ENCODE measurements around the gene HES1. TPM values are rescaled to one million over a fixed set of nuclear protein-coding genes. Genes with fewer than 3 reads are reported as not detected.

Gene HES1
- total RNA-seq, 2 donors from 2014 or later = 29.3 to 60.5 TPM

- TF ChIP-seq CTCF (IDR thresholded peaks at IDR 0.05) = no peak
- Histone ChIP-seq H3K4me3 (peak overlapping the region; percentile 80), H3K27me3 (replicated peaks; ENCODE audit: insufficient read depth) (no peaks in the 10 kb centered on the region), H3K36me3 (no peaks in the 10 kb centered on the region), H3K4me1 (ENCODE audit: control insufficient read depth in 1 of 2, low read depth in 2 of 2) (peaks cover 9 to 56% of the 10 kb centered on the region in 2 donors), H3K9me3 (no peaks in the 10 kb centered on the region), H3K27ac (peak overlapping the region; percentile 96 to 97)
- no peak for ATAC-seq (ENCODE audit: insufficient number of reproducible peaks, low FRiP score, low read depth)
- peak; percentile 41 for DNase-seq (ENCODE audit: low spot score)
Measured at GRCh38 chr3:194137008-194137505, 1.1 kb downstream of the HES1 start.

GRCh38 chr3:194137506-194138474, 1.8 kb downstream of the HES1 start:
- Histone ChIP-seq H3K27me3 (replicated peaks; ENCODE audit: insufficient read depth) (no peaks in the 10 kb centered on the region), H3K27ac (peak overlapping the region; percentile 96 to 97), H3K36me3 (no peaks in the 10 kb centered on the region), H3K4me3 (peak overlapping the region; percentile 80), H3K9me3 (no peaks in the 10 kb centered on the region), H3K4me1 (ENCODE audit: control insufficient read depth in 1 of 2, low read depth in 2 of 2) (peaks cover 16 to 56% of the 10 kb centered on the region in 2 donors)
- DNase-seq (ENCODE audit: low spot score) (no peak), ATAC-seq (ENCODE audit: insufficient number of reproducible peaks, low FRiP score, low read depth) (no peak)
- TF ChIP-seq CTCF (IDR thresholded peaks at IDR 0.05) = peak; percentile 32

- no peak for TF ChIP-seq CTCF (IDR thresholded peaks at IDR 0.05)
- Histone ChIP-seq H3K27me3 (replicated peaks; ENCODE audit: insufficient read depth) (no peaks in the 10 kb centered on the region), H3K4me3 (peak overlapping the region; percentile 80), H3K36me3 (no peaks in the 10 kb centered on the region), H3K9me3 (no peaks in the 10 kb centered on the region), H3K4me1 (ENCODE audit: control insufficient read depth in 1 of 2, low read depth in 2 of 2) (peaks cover 18 to 50% of the 10 kb centered on the region in 2 donors), H3K27ac (peak overlapping the region; percentile 96 to 97)
- no peak for DNase-seq (ENCODE audit: low spot score)
- no peak for ATAC-seq (ENCODE audit: insufficient number of reproducible peaks, low FRiP score, low read depth)
Measured at GRCh38 chr3:194138732-194139070, 2.8 kb downstream of the HES1 start.

- H3K4me3 ChIP-seq = peak overlapping the region; percentile 80
- ATAC-seq (ENCODE audit: insufficient number of reproducible peaks, low FRiP score, low read depth) (no peak), DNase-seq (ENCODE audit: low spot score) (no peak)
- no peak for TF ChIP-seq CTCF (IDR thresholded peaks at IDR 0.05)
- H3K36me3 ChIP-seq = no peaks in the 10 kb centered on the region
- no peaks in the 10 kb centered on the region for H3K27me3 ChIP-seq (replicated peaks; ENCODE audit: insufficient read depth)
- peak overlapping the region; percentile 96 to 97 for H3K27ac ChIP-seq
- peaks cover 18 to 49% of the 10 kb centered on the region in 2 donors for H3K4me1 ChIP-seq (ENCODE audit: control insufficient read depth in 1 of 2, low read depth in 2 of 2)
- H3K9me3 ChIP-seq = no peaks in the 10 kb centered on the region
Measured at GRCh38 chr3:194139071-194139813, 3.3 kb downstream of the HES1 start.
